Stimulated activated CD8-positive, alpha-beta memory T cell treated with anti-CD3 and anti-CD28 coated beads, Interleukin-15, amount 100 ng/mL, for 24 hours (primary cell): Measurements from ENCODE around the gene RASGRF2.
"Not testable (repeated sequence)": the region's sequence is repeated elsewhere in the genome, so short reads cannot be mapped to it uniquely, and the experiment has no call there.

Experiments
- DNase-seq: peaks from one replicate; pipeline ENCODE4 v3.0.0-alpha.2; 2020; ENCODE audit warnings: low read depth

RASGRF2 gene

GRCh38 chr5:80986382-80986781 is 26.2 kb downstream of the RASGRF2 start:
- no peak for DNase-seq

DNA sequence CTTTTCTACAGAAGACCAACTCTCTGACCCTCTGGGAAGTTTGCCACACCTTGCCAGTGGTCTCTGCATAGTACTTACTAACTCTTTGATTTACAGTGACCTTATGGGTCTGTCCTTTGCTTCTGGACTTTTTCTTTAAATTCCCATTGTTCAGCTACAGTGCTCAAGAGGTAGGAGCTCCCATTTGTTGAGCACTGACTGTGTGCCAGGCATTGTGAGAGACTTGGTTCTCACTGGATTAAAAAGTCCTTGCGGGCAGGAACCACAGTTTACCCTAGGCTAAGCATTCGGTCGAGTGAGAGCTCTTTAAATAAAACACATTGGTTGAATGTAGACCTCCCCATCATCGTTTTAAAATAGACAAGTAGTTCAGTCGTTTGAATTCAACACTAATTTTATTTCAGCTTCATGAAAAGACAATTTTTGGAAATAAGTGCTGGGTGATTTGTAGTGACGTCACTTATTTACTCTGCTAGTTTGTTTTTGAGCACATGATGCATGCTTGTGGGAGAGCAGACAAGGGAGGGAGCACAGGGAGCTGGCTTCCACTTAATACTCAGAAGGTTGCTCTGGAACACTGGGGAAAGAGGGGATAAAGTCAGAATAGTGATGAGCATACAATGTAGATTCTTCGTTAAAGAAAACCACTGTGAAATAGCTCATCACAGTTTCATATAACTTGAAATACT is 27.1 kb downstream of the RASGRF2 start:
- DNase-seq = no peak

- DNase-seq = no peak
Observed at GRCh38 chr5:80988419-80988935, 28.3 kb downstream of the RASGRF2 start.

DNA sequence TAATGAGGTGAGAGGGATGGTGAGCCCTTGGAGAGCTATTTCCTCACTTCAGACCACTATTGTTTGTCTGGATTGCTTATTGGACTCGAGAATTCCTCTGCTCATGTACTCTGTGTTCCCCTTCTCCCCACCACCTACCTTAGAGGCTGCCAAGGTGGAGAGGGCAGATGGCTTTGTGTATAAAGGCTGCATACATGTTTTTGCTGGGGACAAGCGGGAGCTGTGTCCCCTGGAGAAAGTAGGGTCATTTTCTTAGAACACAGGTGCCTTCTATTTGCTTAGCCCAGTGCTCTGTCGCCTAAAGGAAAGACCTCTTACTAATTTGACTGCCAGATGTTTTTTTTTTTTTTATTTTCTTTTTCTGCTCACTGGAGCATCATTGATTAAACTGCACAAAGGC is 29.7 kb downstream of the RASGRF2 start:
- DNase-seq = no peak

DNA sequence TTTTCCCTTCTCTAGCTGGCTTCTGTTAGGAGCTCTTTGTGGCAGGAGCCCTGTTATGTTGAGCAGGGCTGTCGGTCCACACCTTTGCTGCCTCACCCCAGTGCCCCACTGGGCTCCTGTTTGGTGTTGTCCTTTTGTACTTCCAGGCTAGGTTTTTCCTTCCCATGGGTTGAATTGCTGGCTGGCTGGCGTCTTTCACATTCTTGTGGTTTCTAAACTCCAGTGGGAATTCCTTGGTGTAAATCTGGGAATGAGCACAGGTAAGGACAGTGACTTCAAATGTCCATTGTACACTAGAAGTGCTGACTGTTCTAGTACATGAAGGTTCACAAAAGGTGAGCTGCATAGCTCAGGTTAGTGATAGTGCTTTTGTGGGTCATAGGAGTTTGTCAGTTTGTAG is 30.4 kb downstream of the RASGRF2 start:
- no peak for DNase-seq

DNA sequence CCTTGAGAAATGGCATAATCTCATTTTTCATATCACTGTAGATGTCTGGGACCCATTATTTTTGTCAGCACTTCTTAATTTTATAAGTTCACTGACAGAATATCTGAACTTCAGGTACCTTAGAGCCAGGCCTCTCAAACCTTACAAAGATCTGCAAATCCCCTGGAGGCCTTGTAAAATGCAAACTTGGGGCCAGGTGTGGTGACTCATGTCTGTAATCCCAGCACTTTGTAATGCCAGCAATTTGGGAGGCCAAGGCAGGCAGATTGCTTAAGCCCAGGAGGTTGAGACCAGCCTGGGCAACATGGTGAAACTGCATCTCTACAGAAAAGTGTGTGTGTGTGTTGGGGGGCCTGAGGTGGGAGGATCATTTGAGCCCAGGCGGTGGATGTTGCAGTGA is 30.8 kb downstream of the RASGRF2 start:
- no peak for DNase-seq

GRCh38 chr5:80995908-80996307 is 35.7 kb downstream of the RASGRF2 start:
- DNase-seq = no peak

DNA sequence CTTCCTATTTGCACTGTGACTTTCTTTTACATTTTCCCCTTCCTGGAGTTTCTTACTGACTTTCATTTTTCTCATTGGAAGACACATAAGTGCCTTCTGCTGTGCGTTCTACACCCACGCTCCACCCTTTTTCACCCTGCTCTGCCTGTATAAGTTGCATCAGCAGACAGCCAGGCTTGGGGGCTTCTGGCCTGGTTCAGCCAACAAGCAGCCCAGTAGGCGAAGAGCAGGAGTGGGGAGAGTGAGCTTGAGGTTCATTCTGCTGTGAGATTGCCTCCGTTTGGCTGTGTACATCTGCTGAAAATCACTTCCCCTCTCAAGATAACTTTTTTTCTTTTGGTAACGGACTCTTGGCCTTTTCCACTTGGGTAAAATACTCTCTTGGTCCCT is 38.4 kb downstream of the RASGRF2 start:
- DNase-seq = no peak

GRCh38 chr5:81003811-81004386 is 43.7 kb downstream of the RASGRF2 start:
- DNase-seq = no peak

GRCh38 chr5:81005708-81006107 is 45.5 kb downstream of the RASGRF2 start:
- no peak for DNase-seq

GRCh38 chr5:81006231-81006630 is 46.1 kb downstream of the RASGRF2 start:
- no peak for DNase-seq

GRCh38 chr5:81006947-81007636 is 46.9 kb downstream of the RASGRF2 start:
- DNase-seq = no peak

DNA sequence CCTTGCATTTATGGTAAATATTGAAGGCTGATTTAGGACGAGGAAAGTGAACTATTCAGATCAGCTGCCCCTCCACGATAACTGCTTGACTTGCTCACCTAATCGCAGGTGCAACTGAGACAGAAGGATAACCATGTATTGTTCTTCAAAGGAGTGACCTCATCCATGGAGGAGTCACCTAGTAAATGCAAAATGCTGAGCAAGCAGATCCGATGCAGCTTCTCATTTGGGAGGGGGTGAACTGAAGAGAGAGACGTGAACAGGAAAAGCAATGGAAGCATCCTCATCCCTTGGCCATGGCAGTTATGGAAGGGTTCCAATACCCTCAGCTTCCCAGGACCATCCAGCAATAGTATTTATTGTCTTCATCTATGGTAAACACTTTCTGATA is 47.5 kb downstream of the RASGRF2 start:
- DNase-seq = no peak

DNA sequence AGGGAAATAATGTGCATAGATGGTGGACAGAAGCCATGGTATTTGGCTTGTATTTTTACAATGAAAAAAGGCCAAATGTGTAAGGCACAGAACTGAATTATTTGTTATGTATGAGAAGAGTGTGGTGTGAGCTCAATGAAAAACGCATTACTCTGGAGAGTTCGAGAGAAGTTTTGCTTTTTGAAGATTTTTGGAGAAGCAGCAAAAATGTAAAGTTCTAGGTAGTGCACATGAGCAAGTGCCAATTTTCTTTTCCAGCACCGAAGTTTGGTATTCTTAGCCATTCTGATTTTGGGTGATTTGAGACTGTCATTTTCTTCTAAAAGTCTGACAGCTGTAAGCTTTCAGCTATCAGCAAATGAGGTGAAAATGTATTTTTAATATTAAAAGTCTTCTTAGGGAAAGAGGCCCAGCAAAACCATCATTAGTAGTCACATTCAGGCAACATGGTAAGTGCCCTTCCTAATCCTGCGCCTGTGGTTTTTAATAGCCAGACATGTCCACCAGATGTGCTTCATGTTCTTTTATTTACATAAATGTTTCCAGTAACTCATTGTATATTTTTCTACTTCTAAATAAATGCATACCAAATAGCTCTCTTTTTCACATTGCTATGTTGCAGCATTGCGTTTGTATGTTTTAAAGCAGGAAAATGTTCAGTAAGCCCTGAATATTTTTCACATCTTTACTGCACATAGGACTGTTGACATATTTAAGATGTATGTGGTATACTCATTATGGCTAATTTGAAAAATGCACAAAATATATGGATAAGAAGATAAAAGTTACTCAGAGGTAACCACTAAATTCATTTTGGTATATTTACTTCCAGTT is 50.4 kb downstream of the RASGRF2 start:
- DNase-seq = no peak

GRCh38 chr5:81014348-81014747 is 54.2 kb downstream of the RASGRF2 start:
- no peak for DNase-seq

DNA sequence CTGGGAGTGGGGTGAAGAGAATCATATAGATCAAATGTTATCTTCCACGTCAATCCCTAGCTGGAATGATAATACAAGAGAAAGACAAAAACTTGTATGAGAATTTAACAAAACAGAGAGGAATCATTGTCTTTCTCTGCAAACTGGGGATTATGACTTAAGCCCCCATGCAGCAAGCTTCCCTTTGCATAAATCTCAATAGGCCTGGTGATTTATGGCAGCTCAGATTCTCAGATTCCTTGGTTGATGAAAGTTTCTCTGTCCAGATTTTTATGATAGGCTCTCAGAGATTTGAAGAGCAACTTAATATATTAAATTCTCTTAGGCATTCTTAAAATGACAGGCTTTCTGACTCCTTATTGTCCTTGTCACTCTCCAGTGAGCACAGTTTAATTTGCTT is 56.0 kb downstream of the RASGRF2 start:
- no peak for DNase-seq

- no peak for DNase-seq
Observed at GRCh38 chr5:81017320-81017719, 57.2 kb downstream of the RASGRF2 start.

GRCh38 chr5:81018608-81019007 is 58.4 kb downstream of the RASGRF2 start:
- not testable (repeated sequence) for DNase-seq

DNA sequence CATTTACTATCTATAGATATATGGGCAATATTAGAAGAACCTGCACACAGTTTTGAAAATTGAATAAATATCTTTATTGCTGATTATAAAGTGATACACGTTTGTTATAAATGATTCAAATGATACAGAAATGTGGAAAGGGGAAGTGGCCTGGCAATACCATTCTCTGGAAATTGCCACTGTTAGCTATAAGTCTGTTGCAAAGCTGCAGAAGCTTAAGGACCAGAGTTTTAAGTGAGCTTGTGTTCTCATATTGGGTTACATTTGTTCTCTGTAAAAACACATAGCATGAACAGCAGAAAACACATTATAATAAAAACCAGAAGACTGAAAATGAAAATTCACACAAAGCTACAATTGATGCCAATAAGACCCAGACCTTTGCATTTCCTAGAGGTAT is 59.6 kb downstream of the RASGRF2 start:
- no peak for DNase-seq

DNA sequence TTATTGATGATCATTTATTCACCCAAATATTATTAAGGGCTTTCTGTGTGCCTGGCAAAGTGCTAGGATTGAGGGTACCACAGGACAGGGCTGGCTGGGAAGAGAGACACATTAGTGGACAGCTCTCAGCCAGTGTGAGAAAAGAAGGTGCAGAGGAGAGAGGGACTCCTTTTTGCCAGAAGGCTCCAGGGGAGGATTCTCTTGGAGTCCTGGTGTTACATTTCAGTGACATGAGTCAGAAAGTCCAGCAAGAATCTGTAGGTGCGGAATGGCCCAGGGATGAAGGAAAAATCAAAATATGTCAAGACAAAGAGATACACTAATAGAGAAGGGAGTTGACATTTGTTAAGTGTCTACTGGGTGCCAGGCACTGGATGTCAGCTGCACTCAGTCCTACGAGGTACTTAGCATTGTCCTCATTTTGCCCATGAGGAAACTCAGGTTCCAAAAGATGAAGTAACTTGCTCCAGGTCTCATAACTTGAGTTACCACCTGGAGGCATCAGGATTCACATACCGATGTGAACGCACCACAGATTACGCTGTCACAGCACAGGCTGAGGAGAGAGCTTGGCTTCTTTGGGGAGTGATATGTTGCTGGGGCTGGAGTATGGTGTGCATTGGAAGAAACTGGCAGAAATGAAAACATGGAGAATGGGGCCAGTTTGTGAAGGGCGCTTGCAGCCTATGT is 60.5 kb downstream of the RASGRF2 start:
- no peak for DNase-seq

DNA sequence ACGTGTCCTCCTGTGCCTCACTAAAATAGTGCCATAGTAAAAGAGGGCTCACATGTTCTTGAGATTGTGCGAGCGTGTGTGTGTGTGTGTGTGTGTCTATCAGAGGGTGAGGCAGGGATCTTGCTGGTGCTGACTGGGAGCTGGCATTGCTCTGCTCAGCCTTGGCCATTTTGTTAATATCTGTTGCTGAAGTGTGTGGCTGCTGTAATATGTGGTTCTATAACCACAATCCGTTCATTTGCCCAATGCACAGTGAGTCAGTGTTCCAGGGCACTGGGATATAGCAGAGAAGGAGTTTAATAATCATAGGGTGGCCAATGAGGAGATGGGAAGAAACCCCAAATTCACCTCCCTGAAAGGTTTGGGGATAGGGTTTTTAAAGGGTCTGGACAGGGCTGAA is 61.3 kb downstream of the RASGRF2 start:
- DNase-seq = no peak
